Esophagus muscularis mucosa (tissue), 4 donors: ENCODE results near the gene SV2B.

Experiments used
- CTCF ChIP-seq, 3 experiments: fragments of 200-600 bp in 2 of 3; fragments of 450-650 bp in 1 of 3; sonication (generic) in 2 of 3; IDR thresholded peaks; one replicate each; pipeline ENCODE4 v1.5.1; 2017 to 2019; ENCODE audit warnings: antibody characterized with exemption in 3 of 3, mild to moderate bottlenecking in 2 of 3, moderate library complexity in 1 of 3
- EP300 ChIP-seq: sonication (generic); formaldehyde crosslinking; IDR thresholded peaks from one replicate; pipeline ENCODE4 v1.6.1; 2017; ENCODE audit warnings: antibody characterized with exemption
- POLR2A ChIP-seq: fragments of 450-650 bp; IDR thresholded peaks from one replicate; pipeline ENCODE4 v1.6.1; 2017; ENCODE audit warnings: antibody characterized with exemption, moderate library complexity, mild to moderate bottlenecking, low read depth
- POLR2AphosphoS5 ChIP-seq, 2 donors: sonication (generic); formaldehyde crosslinking; IDR thresholded peaks; one replicate each; pipeline ENCODE4 v1.6.1; 2017; ENCODE audit warnings: antibody characterized with exemption in 2 of 2

- TF ChIP-seq POLR2AphosphoS5 (IDR thresholded peaks at IDR 0.05): no peak
- TF ChIP-seq CTCF (IDR thresholded peaks at IDR 0.05): no peak
- TF ChIP-seq POLR2A: no peak
- TF ChIP-seq EP300: no peak
Measured at GRCh38 chr15:91156175-91156726, 56.2 kb downstream of the SV2B start.
